Liver (tissue), 9 donors: Measurements from ENCODE around the gene THRB. TPM values are rescaled to one million over a fixed set of nuclear protein-coding genes. Genes with fewer than 3 reads are reported as not detected.

Experiments
- DNase-seq: peaks from one replicate; pipeline ENCODE4 v3.0.0-alpha.2; 2017; ENCODE audit warnings: low spot score
- H3K27ac ChIP-seq, 2 donors: one replicate each; pipeline ENCODE4 v1.7.0; 2013; ENCODE audit warnings: inconsistent platforms in 2 of 2, low read length in 2 of 2, control low read depth in 1 of 2, low read depth in 1 of 2, mild to moderate bottlenecking in 1 of 2
- H3K27me3 ChIP-seq, 4 donors: one replicate each; pipeline versions ENCODE4 v1.6.1 to v1.7.0; 2013; ENCODE audit warnings: low read length in 3 of 4, inconsistent platforms in 1 of 4, mild to moderate bottlenecking in 1 of 4, moderate library complexity in 1 of 4; ENCODE audit not compliant: control insufficient read depth in 4 of 4, insufficient read depth in 4 of 4
- H3K36me3 ChIP-seq, 4 donors: one replicate each; pipeline versions ENCODE4 v1.6.1 to v1.7.0; 2013; ENCODE audit warnings: low read length in 3 of 4, mild to moderate bottlenecking in 3 of 4, low read depth in 1 of 4, moderate library complexity in 1 of 4; ENCODE audit not compliant: control insufficient read depth in 4 of 4, insufficient read depth in 3 of 4
- H3K4me1 ChIP-seq, 4 donors: one replicate each; pipeline versions ENCODE4 v1.6.1 to v1.7.0; 2013; ENCODE audit warnings: low read length in 3 of 4, mild to moderate bottlenecking in 3 of 4, moderate library complexity in 1 of 4; ENCODE audit not compliant: control insufficient read depth in 4 of 4, insufficient read depth in 4 of 4
- H3K4me3 ChIP-seq, 3 donors: one replicate each; pipeline versions ENCODE4 v1.6.1 to v1.7.0; 2013; ENCODE audit warnings: low read length in 3 of 3, control low read depth in 1 of 3, low read depth in 1 of 3, mild to moderate bottlenecking in 1 of 3
- H3K9ac ChIP-seq, 2 donors: one replicate each; pipeline ENCODE4 v1.7.0; 2013; ENCODE audit warnings: low read length in 2 of 2, mild to moderate bottlenecking in 2 of 2, moderate library complexity in 2 of 2, control low read depth in 1 of 2, low read depth in 1 of 2
- H3K9me3 ChIP-seq, 4 donors: one replicate each; pipeline versions ENCODE4 v1.6.1 to v1.7.0; 2013; ENCODE audit warnings: low read length in 3 of 4; ENCODE audit not compliant: control insufficient read depth in 4 of 4
- ATF3 ChIP-seq: IDR thresholded peaks from 2 replicates; pipeline ENCODE4 v1.6.1; 2016; ENCODE audit warnings: antibody characterized with exemption
- CTCF ChIP-seq: fragments of 150-350 bp; IDR thresholded peaks from 2 replicates; pipeline ENCODE4 v1.5.1; 2017; ENCODE audit warnings: improper control_type of control experiment, low read depth, low read length; ENCODE audit not compliant: missing input control
- EGR1 ChIP-seq, 2 donors: IDR thresholded peaks; 2 replicates each; pipeline ENCODE4 v1.6.1; 2016 to 2018; ENCODE audit warnings: antibody characterized with exemption in 2 of 2, low read depth in 2 of 2
- FOXA1 ChIP-seq: IDR thresholded peaks from 2 replicates; pipeline ENCODE4 v1.6.1; 2016; ENCODE audit warnings: antibody characterized with exemption
- FOXA2 ChIP-seq: IDR thresholded peaks from 2 replicates; pipeline ENCODE4 v1.6.1; 2016; ENCODE audit warnings: antibody characterized with exemption
- GABPA ChIP-seq, 2 donors: IDR thresholded peaks in 1 of 2; conservative IDR thresholded peaks in 1 of 2; 2 replicates each; pipeline ENCODE4 v1.6.1; 2016; ENCODE audit warnings: antibody characterized with exemption in 2 of 2, mild to moderate bottlenecking in 1 of 2, moderate library complexity in 1 of 2
- HNF4A ChIP-seq, 2 donors: conservative IDR thresholded peaks; 2 replicates each; pipeline ENCODE4 v1.6.1; 2016; ENCODE audit warnings: antibody characterized with exemption in 2 of 2, mild to moderate bottlenecking in 2 of 2
- HNF4G ChIP-seq: IDR thresholded peaks from 2 replicates; pipeline ENCODE4 v1.6.1; 2016; ENCODE audit warnings: antibody characterized with exemption
- JUND ChIP-seq, 2 donors: IDR thresholded peaks; 2 replicates each; pipeline ENCODE4 v1.6.1; 2016; ENCODE audit warnings: antibody characterized with exemption in 2 of 2
- MAX ChIP-seq: IDR thresholded peaks from 2 replicates; pipeline ENCODE4 v1.6.1; 2016; ENCODE audit warnings: antibody characterized with exemption
- NR2F2 ChIP-seq: IDR thresholded peaks from 2 replicates; pipeline ENCODE4 v1.6.1; 2016; ENCODE audit warnings: antibody characterized with exemption
- RAD21 ChIP-seq, 2 donors: IDR thresholded peaks; 2 replicates each; pipeline ENCODE4 v1.6.1; 2016; ENCODE audit warnings: antibody characterized with exemption in 2 of 2, mild to moderate bottlenecking in 2 of 2
- REST ChIP-seq: IDR thresholded peaks from 2 replicates; pipeline ENCODE4 v1.6.1; 2016; ENCODE audit warnings: antibody characterized with exemption, mild to moderate bottlenecking
- RXRA ChIP-seq, 2 donors: IDR thresholded peaks; 2 replicates each; pipeline ENCODE4 v1.6.1; 2017 to 2018; ENCODE audit warnings: antibody characterized with exemption in 2 of 2, mild to moderate bottlenecking in 1 of 2
- SP1 ChIP-seq: IDR thresholded peaks from 2 replicates; pipeline ENCODE4 v1.6.1; 2018; ENCODE audit warnings: antibody characterized with exemption, mild to moderate bottlenecking
- TAF1 ChIP-seq: conservative IDR thresholded peaks from 2 replicates; pipeline ENCODE4 v1.6.1; 2016; ENCODE audit warnings: antibody characterized with exemption, mild to moderate bottlenecking
- YY1 ChIP-seq: IDR thresholded peaks from 2 replicates; pipeline ENCODE4 v1.6.1; 2016; ENCODE audit warnings: antibody characterized with exemption, mild to moderate bottlenecking
- ZBTB33 ChIP-seq: IDR thresholded peaks from 2 replicates; pipeline ENCODE4 v1.6.1; 2016; ENCODE audit warnings: antibody characterized with exemption
- WGBS: extraction: QIAGEN DNeasy Blood & Tissue Kit; methylation state at CpG from one replicate; pipeline ENCODE4 v1.1.7; 2013; 5-methylcytosine and 5-hydroxymethylcytosine counted together
- polyA plus RNA-seq, 2 donors: library from polyadenylated mRNA; stranded (reverse) in 1 of 2; unstranded in 1 of 2; fragments of 200-250 nt in 1 of 2; fragments of >200 nt in 1 of 2; fragmentation: Nextera tagmentation in 1 of 2; extraction: Ambion mirVana in 1 of 2; gene quantifications; one replicate each; pipeline versions ENCODE4 v1.2.1 to v1.2.3, GENCODE V29; 2013 to 2015
- total RNA-seq, 2 donors: library from RNA; depleted of rRNA; stranded (reverse); fragments of >200 nt; gene quantifications; one replicate each; pipeline ENCODE4 v1.2.3, GENCODE V29; 2014
- donor health status: healthy.
- donor health status: healthy.
- donor health status: healthy.
- donor health status: healthy.
- donor health status: healthy.

THRB gene
- total and polyA plus RNA-seq, 4 donors, result 5.9 to 23.9 (median 9.3) TPM

- Histone ChIP-seq H3K27me3 (no peaks in the 10 kb centered on the region), H3K36me3 (no peaks in the 10 kb centered on the region), H3K4me1 (no peaks in the 10 kb centered on the region), H3K4me3 (no peak overlapping the region), H3K9me3 (no peaks in the 10 kb centered on the region), H3K27ac (no peak overlapping the region), H3K9ac (no peak overlapping the region)
- WGBS, result 84% methylated on average over 5 of the region's 5 CpGs
- no peak for DNase-seq
- TF ChIP-seq ATF3, result no peak
Measured at GRCh38 chr3:24199775-24200247, 294.8 kb downstream of the THRB start.

GRCh38 chr3:24199300-24199699 is 295.4 kb downstream of the THRB start:
- H3K4me1 ChIP-seq, result no peaks in the 10 kb centered on the region
- H3K36me3 ChIP-seq, result no peaks in the 10 kb centered on the region
- 96% methylated on average over 2 of the region's 2 CpGs for WGBS
- H3K9me3 ChIP-seq, result no peaks in the 10 kb centered on the region
- DNase-seq, result no peak
- no peaks in the 10 kb centered on the region for H3K27me3 ChIP-seq
- TF ChIP-seq REST (no peak), RAD21 (IDR thresholded peaks at IDR 0.05) (no peak), ZBTB33 (no peak), NR2F2 (no peak), EGR1 (IDR thresholded peaks at IDR 0.05; ENCODE audit: low read depth in 2 of 2) (no peak), ATF3 (no peak), GABPA (IDR thresholded peaks at IDR 0.05 in 1 of 2, conservative IDR thresholded peaks at IDR 0.05 in 1 of 2) (no peak), MAX (no peak), JUND (IDR thresholded peaks at IDR 0.05) (no peak), RXRA (IDR thresholded peaks at IDR 0.05) (no peak), HNF4A (conservative IDR thresholded peaks at IDR 0.05) (no peak), SP1 (no peak), FOXA2 (no peak), CTCF (no peak), FOXA1 (no peak), TAF1 (no peak), HNF4G (no peak), YY1 (no peak)
- H3K4me3 ChIP-seq, result no peak overlapping the region
- no peak overlapping the region for H3K9ac ChIP-seq
- no peak overlapping the region for H3K27ac ChIP-seq
